Measurements from ENCODE around the gene ESYT1.
A peak's percentile ranks its signal among the peaks of the same experiment; 100 is the strongest.

The ESYT1 gene

GRCh38 chr12:56127888-56128669, at the start of gene ESYT1:
ESYT1 (plus strand) TSS chr12:56128267; CDS start chr12:56128320, 53 bp downstream.
- DNase-seq = peak; percentile 100

GRCh38 chr12:56078427-56078826, 49.6 kb upstream of the ESYT1 start:
- no peak for DNase-seq

- DNase-seq = peak; percentile 80
Observed at GRCh38 chr12:56078931-56079722, 48.9 kb upstream of the ESYT1 start.

GRCh38 chr12:56079723-56080555, 48.1 kb upstream of the ESYT1 start, which contains the start of gene ERBB3:
ERBB3 (plus strand) TSS chr12:56080165; CDS start chr12:56080301, 136 bp downstream.
- DNase-seq = peak; percentile 74

- no peak for DNase-seq
Observed at GRCh38 chr12:56080556-56081138, 47.4 kb upstream of the ESYT1 start.

- no peak for DNase-seq
Observed at GRCh38 chr12:56081393-56082347, 46.4 kb upstream of the ESYT1 start.

- DNase-seq = no peak
Observed at GRCh38 chr12:56082382-56082781, 45.7 kb upstream of the ESYT1 start.

- no peak for DNase-seq
Observed at GRCh38 chr12:56082967-56083366, 45.1 kb upstream of the ESYT1 start.

GRCh38 chr12:56084958-56085543, 43.0 kb upstream of the ESYT1 start:
- peak; percentile 18 for DNase-seq

GRCh38 chr12:56086096-56086495, 42.0 kb upstream of the ESYT1 start:
- no peak for DNase-seq

GRCh38 chr12:56086608-56087007, 41.5 kb upstream of the ESYT1 start:
- no peak for DNase-seq

- no peak for DNase-seq
Observed at GRCh38 chr12:56087220-56087619, 40.8 kb upstream of the ESYT1 start.

- no peak for DNase-seq
Observed at GRCh38 chr12:56097738-56098137, 30.3 kb upstream of the ESYT1 start.

GRCh38 chr12:56098592-56098991, 29.5 kb upstream of the ESYT1 start:
- no peak for DNase-seq

GRCh38 chr12:56099787-56100186, 28.3 kb upstream of the ESYT1 start:
- no peak for DNase-seq

GRCh38 chr12:56101045-56101444, 27.0 kb upstream of the ESYT1 start:
- DNase-seq = no peak

- no peak for DNase-seq
Observed at GRCh38 chr12:56102683-56103065, 25.4 kb upstream of the ESYT1 start.

- no peak for DNase-seq
Observed at GRCh38 chr12:56103066-56103711, 24.9 kb upstream of the ESYT1 start.

GRCh38 chr12:56103823-56104108, 24.3 kb upstream of the ESYT1 start:
- DNase-seq = no peak

GRCh38 chr12:56104109-56104814, 23.8 kb upstream of the ESYT1 start, which contains the start of gene PA2G4:
PA2G4 (plus strand) TSS chr12:56104559; CDS start chr12:56104738, 179 bp downstream.
- DNase-seq = peak; percentile 100

Measured in NCI-H146 (cell line).